ENCODE results near the gene IQCK.
"Not testable (repeated sequence)": the region's sequence is repeated elsewhere in the genome, so short reads cannot be mapped to it uniquely, and the experiment has no call there.

DNA sequence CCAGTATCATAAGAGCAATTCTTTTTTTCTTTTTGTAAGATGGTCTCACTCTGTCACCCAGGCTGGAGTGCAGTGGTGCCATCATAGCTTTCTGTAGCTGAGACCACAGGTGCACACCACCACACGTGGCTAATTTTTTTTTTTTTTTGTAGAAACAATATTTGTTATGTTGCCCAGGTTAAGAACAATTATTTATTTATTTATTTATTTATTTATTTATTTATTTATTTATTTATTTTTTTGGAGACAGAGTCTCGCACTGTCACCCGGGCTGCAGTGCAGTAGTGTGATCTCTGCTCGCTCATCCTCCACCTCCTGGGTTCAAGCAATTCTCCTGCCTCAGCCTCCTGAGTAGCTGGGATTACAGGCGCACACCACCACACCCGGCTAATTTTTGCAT lies 38.8 kb upstream of the IQCK start:
- not testable (repeated sequence) for TF ChIP-seq POLR2A (IDR thresholded peaks at IDR 0.05; ENCODE audit: low read length); EP300 (IDR thresholded peaks at IDR 0.05); RAD21 (conservative IDR thresholded peaks at IDR 0.05 in 1 of 2, IDR thresholded peaks at IDR 0.05 in 1 of 2); MAFK (IDR thresholded peaks at IDR 0.05; ENCODE audit: partially characterized antibody); TP53 (CRISPR knock-in tag; IDR thresholded peaks at IDR 0.05)
- TF ChIP-seq, protein P1, sequence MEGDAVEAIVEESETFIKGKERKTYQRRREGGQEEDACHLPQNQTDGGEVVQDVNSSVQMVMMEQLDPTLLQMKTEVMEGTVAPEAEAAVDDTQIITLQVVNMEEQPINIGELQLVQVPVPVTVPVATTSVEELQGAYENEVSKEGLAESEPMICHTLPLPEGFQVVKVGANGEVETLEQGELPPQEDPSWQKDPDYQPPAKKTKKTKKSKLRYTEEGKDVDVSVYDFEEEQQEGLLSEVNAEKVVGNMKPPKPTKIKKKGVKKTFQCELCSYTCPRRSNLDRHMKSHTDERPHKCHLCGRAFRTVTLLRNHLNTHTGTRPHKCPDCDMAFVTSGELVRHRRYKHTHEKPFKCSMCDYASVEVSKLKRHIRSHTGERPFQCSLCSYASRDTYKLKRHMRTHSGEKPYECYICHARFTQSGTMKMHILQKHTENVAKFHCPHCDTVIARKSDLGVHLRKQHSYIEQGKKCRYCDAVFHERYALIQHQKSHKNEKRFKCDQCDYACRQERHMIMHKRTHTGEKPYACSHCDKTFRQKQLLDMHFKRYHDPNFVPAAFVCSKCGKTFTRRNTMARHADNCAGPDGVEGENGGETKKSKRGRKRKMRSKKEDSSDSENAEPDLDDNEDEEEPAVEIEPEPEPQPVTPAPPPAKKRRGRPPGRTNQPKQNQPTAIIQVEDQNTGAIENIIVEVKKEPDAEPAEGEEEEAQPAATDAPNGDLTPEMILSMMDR (IDR thresholded peaks at IDR 0.05): not testable (repeated sequence)
- TF ChIP-seq, protein P2, sequence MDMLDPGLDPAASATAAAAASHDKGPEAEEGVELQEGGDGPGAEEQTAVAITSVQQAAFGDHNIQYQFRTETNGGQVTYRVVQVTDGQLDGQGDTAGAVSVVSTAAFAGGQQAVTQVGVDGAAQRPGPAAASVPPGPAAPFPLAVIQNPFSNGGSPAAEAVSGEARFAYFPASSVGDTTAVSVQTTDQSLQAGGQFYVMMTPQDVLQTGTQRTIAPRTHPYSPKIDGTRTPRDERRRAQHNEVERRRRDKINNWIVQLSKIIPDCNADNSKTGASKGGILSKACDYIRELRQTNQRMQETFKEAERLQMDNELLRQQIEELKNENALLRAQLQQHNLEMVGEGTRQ (IDR thresholded peaks at IDR 0.05): not testable (repeated sequence)

Data from A549 (cell line).